ENCODE data around the gene F13A1. TPM values are rescaled to one million over a fixed set of nuclear protein-coding genes. Genes with fewer than 3 reads are reported as not detected.
A peak's percentile ranks its signal among the peaks of the same experiment; 100 is the strongest.

Gene F13A1
- total and polyA plus RNA-seq, 8 donors: 1.7 to 58.7 (median 10.4) TPM

DNA sequence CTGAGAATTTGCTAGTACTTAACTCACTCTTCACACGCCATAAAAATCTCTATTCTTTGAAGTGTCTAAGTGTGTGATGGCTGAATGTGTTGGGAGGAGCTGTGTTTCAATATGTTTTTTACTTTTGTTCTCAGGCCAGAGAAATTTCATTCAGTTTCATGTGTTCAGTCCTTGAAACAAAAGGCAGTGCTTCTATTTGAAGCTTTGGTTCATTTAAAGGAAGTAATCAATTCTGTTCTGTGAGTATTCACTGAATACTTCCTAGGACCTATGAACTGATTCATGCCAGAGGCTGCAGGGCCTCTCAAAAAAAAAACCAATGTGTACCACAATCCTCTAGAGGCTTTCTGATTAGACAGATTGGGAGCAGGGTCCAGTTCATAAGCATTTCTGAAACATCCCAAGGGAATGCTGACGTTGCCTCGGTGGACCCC, 12.4 kb upstream of the F13A1 start:
- FAIRE-seq (no peak), ATAC-seq (no peak), DNase-seq (no peak)
- Histone ChIP-seq H3K9me3 (no peaks in the 10 kb centered on the region), H3K36me3 (no peaks in the 10 kb centered on the region), H3K4me3 (no peak overlapping the region), H3K4me1 (no peaks in the 10 kb centered on the region), H3K27me3 (no peaks in the 10 kb centered on the region), H3K27ac (no peak overlapping the region)
- TF ChIP-seq, protein P1, sequence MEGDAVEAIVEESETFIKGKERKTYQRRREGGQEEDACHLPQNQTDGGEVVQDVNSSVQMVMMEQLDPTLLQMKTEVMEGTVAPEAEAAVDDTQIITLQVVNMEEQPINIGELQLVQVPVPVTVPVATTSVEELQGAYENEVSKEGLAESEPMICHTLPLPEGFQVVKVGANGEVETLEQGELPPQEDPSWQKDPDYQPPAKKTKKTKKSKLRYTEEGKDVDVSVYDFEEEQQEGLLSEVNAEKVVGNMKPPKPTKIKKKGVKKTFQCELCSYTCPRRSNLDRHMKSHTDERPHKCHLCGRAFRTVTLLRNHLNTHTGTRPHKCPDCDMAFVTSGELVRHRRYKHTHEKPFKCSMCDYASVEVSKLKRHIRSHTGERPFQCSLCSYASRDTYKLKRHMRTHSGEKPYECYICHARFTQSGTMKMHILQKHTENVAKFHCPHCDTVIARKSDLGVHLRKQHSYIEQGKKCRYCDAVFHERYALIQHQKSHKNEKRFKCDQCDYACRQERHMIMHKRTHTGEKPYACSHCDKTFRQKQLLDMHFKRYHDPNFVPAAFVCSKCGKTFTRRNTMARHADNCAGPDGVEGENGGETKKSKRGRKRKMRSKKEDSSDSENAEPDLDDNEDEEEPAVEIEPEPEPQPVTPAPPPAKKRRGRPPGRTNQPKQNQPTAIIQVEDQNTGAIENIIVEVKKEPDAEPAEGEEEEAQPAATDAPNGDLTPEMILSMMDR (IDR thresholded peaks at IDR 0.05): no peak
- intact Hi-C loops (cut with DNase I): no loop called here
- WGBS, 2 donors: 62 to 81% methylated on average over 3 of the region's 3 CpGs

DNA sequence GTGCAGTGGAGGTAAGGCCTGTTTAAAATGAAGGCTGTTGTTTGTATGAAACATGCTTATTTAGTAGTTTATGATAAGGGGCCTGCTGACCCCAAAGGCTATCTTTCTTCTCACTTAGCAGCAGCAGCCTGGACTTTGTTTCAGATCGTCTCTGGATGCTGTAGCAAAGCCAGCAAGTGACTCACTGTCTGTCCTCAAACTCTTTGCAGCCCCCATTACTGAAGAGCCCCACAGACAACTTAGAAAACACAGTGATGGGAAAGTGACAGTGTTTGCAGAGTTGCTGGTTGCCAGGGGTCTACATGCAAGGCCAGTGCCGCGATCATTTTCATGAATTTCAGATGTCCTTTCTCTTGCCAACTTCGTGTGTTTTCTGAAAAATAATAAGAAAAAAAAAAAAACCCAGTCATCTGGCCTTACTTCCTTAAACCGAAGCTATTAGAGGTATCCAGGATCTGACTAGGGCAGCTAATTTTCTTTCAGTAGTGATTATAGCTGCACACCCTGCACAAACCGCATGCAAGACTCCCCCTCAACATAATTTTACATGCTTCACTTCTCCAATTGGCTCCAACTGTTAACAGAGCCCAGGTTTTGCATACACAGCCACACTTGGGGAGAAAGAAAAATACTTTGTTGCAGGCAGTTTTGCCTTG, 11.6 kb upstream of the F13A1 start:
- TF ChIP-seq, protein P1 (IDR thresholded peaks at IDR 0.05): no peak
- Histone ChIP-seq H3K9me3 (no peaks in the 10 kb centered on the region), H3K27ac (no peak overlapping the region), H3K4me1 (no peaks in the 10 kb centered on the region), H3K4me3 (no peak overlapping the region), H3K36me3 (no peaks in the 10 kb centered on the region), H3K27me3 (no peaks in the 10 kb centered on the region)
- intact Hi-C loops (cut with DNase I): no loop called here
- DNase-seq (no peak), FAIRE-seq (no peak), ATAC-seq (peak in 2 of 4 donors; percentile 56 to 77)
- WGBS, 2 donors: 51 to 61% methylated on average over 6 of the region's 6 CpGs

DNA sequence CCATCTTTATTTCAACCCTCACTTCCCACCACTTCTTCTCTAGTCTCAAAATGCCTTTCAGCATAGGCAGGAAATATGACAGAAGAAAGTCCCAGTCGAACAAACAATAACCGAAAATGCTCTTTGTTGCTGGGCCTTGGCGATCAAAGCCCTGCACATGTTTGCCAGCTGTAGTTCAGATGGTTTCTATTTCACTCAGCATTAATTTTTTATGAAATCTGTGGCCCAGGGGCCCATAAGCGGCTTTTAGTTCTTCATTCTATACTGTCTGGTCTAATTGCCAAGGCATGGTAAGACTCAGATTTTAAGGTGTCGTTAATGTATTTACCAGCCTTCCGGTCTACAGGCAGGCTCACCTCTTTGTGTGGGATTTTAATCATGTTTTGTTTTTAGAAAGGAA, 10.9 kb upstream of the F13A1 start:
- 85 to 88% methylated on average over 6 of the region's 6 CpGs for WGBS, 2 donors
- no peaks in the 10 kb centered on the region for H3K4me1 ChIP-seq
- H3K27me3 ChIP-seq: no peaks in the 10 kb centered on the region
- intact Hi-C loops (cut with DNase I): no loop called here
- DNase-seq (no peak), FAIRE-seq (no peak), ATAC-seq (peak in 2 of 4 donors; percentile 46 to 58)
- no peak overlapping the region for H3K4me3 ChIP-seq
- H3K36me3 ChIP-seq: no peaks in the 10 kb centered on the region
- TF ChIP-seq, protein P1 (IDR thresholded peaks at IDR 0.05): no peak
- no peaks in the 10 kb centered on the region for H3K9me3 ChIP-seq
- H3K27ac ChIP-seq: no peak overlapping the region

DNA sequence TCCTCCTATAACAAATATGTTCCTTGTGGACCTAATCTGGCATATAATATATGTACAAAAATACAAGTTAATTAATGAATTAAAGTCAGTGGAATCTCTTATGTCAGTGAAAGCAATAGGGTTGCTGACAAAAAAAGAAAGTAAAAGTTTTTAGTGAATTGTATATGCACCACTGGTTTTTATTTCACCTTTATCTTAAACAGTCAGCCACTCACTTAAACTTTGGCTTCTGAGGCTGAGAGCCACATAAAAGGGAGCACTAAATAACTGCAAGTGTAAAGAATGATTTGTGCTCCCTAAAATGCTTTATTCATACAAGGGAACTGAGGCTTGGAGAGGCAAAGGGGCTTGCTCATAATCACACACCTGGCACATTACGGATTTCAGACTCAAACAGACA, 9.9 kb upstream of the F13A1 start:
- no peak for ATAC-seq
- FAIRE-seq: no peak
- WGBS, 2 donors: 75 to 83% methylated on average over 1 of the region's 1 CpG
- intact Hi-C loops (cut with DNase I): no loop called here
- Histone ChIP-seq H3K9me3 (no peaks in the 10 kb centered on the region), H3K36me3 (no peaks in the 10 kb centered on the region), H3K27ac (no peak overlapping the region), H3K4me1 (no peaks in the 10 kb centered on the region), H3K4me3 (no peak overlapping the region), H3K27me3 (no peaks in the 10 kb centered on the region)
- TF ChIP-seq, protein P1 (IDR thresholded peaks at IDR 0.05): no peak
- no peak for DNase-seq

DNA sequence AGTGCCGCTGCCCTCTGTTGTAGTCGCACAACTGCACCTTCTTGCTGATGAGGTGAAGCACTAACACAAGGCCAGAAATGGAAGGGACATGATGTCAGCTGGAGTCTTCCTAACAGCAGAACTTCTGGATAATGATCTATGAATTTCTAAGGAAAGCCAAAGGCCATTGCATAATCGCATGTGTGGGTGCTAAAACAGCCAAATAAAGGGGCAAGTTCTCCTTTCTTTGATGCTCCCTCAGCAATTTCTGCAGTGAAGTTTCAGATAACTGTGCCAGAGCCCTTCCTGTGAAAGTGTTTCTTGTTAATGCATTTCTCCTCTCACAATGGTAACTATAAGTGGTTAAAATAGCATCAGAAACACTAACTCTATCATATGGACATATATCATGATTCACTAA, 8.0 kb upstream of the F13A1 start:
- H3K4me3 ChIP-seq: no peak overlapping the region
- H3K27me3 ChIP-seq: no peaks in the 10 kb centered on the region
- H3K36me3 ChIP-seq: no peaks in the 10 kb centered on the region
- no peak for DNase-seq
- ATAC-seq: peak in 1 of 4 donors; percentile 25
- no peaks in the 10 kb centered on the region for H3K4me1 ChIP-seq
- intact Hi-C loops (cut with DNase I): no loop called here
- no peak for FAIRE-seq
- H3K27ac ChIP-seq: no peak overlapping the region
- no peaks in the 10 kb centered on the region for H3K9me3 ChIP-seq
- WGBS, 2 donors: 64 to 76% methylated on average over 3 of the region's 3 CpGs
- TF ChIP-seq, protein P1 (IDR thresholded peaks at IDR 0.05): no peak

Measured in pancreas (tissue), 10 donors.